ENCODE results near the gene ZSWIM6. TPM values are rescaled to one million over a fixed set of nuclear protein-coding genes. Genes with fewer than 3 reads are reported as not detected.

Gene ZSWIM6
- polyA plus RNA-seq, 2 of the 4 experiments (the other 2 are of a cell fraction): 8.9 to 18.0 TPM

DNA sequence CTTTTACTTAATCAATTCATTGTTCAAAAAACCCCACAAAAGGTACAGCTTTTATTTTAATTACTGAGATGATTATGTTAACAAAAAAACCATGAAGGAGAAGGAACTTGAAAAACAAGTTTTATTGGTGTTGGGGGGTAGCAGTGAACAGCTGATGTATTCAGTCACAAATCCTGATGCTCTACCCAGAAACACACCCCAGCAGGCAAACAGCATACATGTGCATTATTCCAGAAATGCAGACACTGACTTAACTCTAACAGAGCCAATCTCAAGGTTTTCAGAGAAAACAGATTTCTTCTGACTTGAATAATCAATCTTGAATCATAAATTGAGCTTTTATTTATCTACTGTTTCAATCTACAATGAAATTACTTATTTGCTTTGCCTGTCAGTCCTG, 175.2 kb downstream of the ZSWIM6 start (continued):
- TF ChIP-seq NPAS2 (CRISPR knock-in tag; IDR thresholded peaks at IDR 0.05; ENCODE audit: borderline replicate concordance) (no peak), MYC (IDR thresholded peaks at IDR 0.05; ENCODE audit: borderline replicate concordance, low read length) (no peak)

DNA sequence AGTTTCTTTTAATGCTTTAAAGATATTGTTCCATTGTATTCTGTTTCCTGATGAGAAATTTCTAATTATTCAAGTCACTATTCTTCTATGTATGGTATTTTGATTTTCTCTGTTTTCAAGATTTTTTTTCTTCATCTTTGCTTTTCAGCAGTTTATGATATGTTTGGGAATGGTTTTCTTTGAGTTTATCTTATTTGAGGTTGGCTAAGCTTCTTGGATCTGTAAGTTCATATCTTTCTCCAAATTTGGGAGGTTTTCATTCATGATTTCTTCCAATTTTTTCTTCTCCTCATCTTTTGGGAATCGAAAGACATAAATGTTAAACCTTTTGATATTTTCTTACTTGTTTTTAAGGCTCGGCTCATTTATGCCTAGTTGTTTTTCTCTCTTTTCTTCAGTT, 184.9 kb downstream of the ZSWIM6 start:
- peaks cover 15% of the 10 kb centered on the region; the same call in 2 of the 3 replicates for H3K9me3 ChIP-seq
- POLR2A ChIA-PET: no interaction called here
- 97% methylated on average over 2 of the region's 2 CpGs for WGBS (ENCODE audit: missing lambda C conversion rate)
- ATAC-seq (no peak), FAIRE-seq (no peak), DNase-seq (ENCODE audit: low read depth in 1 of 2, low spot score in 1 of 2) (no peak)
- TF ChIP-seq HEYL (CRISPR knock-in tag; IDR thresholded peaks at IDR 0.05) (no peak), HOXA7 (CRISPR knock-in tag; IDR thresholded peaks at IDR 0.05) (no peak), HDAC2 (IDR thresholded peaks at IDR 0.05) (no peak), RARB (CRISPR knock-in tag; IDR thresholded peaks at IDR 0.05) (no peak), ESRRA (IDR thresholded peaks at IDR 0.05; ENCODE audit: borderline replicate concordance, low read length) (no peak), EHMT2 (IDR thresholded peaks at IDR 0.05; ENCODE audit: low read depth) (no peak), NR3C1 (IDR thresholded peaks at IDR 0.05) (no peak), CBX8 (IDR thresholded peaks at IDR 0.05) (no peak)
- TF ChIP-seq, protein P1, sequence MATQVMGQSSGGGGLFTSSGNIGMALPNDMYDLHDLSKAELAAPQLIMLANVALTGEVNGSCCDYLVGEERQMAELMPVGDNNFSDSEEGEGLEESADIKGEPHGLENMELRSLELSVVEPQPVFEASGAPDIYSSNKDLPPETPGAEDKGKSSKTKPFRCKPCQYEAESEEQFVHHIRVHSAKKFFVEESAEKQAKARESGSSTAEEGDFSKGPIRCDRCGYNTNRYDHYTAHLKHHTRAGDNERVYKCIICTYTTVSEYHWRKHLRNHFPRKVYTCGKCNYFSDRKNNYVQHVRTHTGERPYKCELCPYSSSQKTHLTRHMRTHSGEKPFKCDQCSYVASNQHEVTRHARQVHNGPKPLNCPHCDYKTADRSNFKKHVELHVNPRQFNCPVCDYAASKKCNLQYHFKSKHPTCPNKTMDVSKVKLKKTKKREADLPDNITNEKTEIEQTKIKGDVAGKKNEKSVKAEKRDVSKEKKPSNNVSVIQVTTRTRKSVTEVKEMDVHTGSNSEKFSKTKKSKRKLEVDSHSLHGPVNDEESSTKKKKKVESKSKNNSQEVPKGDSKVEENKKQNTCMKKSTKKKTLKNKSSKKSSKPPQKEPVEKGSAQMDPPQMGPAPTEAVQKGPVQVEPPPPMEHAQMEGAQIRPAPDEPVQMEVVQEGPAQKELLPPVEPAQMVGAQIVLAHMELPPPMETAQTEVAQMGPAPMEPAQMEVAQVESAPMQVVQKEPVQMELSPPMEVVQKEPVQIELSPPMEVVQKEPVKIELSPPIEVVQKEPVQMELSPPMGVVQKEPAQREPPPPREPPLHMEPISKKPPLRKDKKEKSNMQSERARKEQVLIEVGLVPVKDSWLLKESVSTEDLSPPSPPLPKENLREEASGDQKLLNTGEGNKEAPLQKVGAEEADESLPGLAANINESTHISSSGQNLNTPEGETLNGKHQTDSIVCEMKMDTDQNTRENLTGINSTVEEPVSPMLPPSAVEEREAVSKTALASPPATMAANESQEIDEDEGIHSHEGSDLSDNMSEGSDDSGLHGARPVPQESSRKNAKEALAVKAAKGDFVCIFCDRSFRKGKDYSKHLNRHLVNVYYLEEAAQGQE (IDR thresholded peaks at IDR 0.05): no peak
- TF ChIP-seq, protein P2, sequence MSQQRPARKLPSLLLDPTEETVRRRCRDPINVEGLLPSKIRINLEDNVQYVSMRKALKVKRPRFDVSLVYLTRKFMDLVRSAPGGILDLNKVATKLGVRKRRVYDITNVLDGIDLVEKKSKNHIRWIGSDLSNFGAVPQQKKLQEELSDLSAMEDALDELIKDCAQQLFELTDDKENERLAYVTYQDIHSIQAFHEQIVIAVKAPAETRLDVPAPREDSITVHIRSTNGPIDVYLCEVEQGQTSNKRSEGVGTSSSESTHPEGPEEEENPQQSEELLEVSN (IDR thresholded peaks at IDR 0.05; ENCODE audit: borderline replicate concordance, low read depth): no peak
- TF ChIP-seq, protein P3, sequence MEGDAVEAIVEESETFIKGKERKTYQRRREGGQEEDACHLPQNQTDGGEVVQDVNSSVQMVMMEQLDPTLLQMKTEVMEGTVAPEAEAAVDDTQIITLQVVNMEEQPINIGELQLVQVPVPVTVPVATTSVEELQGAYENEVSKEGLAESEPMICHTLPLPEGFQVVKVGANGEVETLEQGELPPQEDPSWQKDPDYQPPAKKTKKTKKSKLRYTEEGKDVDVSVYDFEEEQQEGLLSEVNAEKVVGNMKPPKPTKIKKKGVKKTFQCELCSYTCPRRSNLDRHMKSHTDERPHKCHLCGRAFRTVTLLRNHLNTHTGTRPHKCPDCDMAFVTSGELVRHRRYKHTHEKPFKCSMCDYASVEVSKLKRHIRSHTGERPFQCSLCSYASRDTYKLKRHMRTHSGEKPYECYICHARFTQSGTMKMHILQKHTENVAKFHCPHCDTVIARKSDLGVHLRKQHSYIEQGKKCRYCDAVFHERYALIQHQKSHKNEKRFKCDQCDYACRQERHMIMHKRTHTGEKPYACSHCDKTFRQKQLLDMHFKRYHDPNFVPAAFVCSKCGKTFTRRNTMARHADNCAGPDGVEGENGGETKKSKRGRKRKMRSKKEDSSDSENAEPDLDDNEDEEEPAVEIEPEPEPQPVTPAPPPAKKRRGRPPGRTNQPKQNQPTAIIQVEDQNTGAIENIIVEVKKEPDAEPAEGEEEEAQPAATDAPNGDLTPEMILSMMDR (IDR thresholded peaks at IDR 0.05): no peak
- no peak overlapping the region for H3K4me3 ChIP-seq
- H3K27ac ChIP-seq: no peak overlapping the region
- CTCF ChIA-PET: no interaction called here
- H3K4me2 ChIP-seq: no peak overlapping the region
- peaks cover 6% of the 10 kb centered on the region; the same call in 1 of the 3 replicates for H3K4me1 ChIP-seq

DNA sequence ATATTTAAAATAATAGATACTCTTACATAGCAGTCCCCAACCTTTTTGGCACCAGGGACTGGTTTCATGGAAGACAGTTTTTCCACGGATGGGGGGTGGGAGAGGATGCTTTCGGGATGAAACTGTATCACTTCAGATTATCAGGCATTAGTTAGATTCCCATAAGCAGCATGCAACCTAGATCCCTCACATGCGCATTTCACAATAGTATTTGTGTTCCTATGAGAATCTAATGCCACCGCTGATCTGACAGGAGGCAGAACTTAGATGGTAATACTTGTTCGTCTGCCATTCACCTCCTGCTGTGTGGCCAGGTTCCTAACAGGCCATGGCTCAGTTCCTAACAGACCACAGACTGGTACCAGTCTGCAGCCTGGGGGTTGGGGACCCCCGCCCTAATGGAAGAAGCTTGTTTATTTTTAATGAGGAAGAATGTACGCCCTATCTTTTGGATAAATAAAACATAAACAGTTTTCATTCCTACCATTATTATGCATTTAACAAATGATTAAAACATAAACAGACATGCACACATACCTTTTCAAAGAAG, 187.7 kb downstream of the ZSWIM6 start:
- no peak for DNase-seq (ENCODE audit: low read depth in 1 of 2, low spot score in 1 of 2)
- 87% methylated on average over 7 of the region's 7 CpGs for WGBS (ENCODE audit: missing lambda C conversion rate)
- TF ChIP-seq, protein P4, sequence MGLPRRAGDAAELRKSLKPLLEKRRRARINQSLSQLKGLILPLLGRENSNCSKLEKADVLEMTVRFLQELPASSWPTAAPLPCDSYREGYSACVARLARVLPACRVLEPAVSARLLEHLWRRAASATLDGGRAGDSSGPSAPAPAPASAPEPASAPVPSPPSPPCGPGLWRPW (IDR thresholded peaks at IDR 0.05): no peak
- Histone ChIP-seq H3K9me3 (peaks cover 9% of the 10 kb centered on the region; the same call in 1 of the 3 replicates), H3K4me3 (no peak overlapping the region), H3K4me2 (no peak overlapping the region), H3K4me1 (peaks cover 6% of the 10 kb centered on the region; the same call in 1 of the 3 replicates), H3K27ac (no peak overlapping the region)
- CTCF ChIA-PET: no interaction called here
- FAIRE-seq: no peak
- POLR2A ChIA-PET: no interaction called here
- ATAC-seq: no peak

DNA sequence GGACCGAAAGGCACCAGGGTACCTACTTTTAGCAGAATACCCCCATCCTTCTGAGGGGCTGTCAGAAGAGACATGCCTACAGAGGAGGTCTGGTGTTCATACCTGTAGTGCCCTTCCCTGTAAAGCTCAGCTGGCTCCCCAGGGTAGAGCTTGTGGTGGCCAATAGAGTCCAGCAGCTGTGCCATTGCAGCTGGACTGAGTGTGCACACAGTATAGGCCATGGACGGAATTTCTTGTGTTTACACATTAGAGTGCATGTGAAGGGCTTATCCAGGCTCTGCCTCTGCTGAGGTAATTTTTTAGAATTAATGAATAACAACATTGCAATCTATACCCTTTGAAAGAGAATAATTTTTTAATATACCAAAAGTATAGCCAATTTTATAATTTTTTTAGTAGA, 191.0 kb downstream of the ZSWIM6 start:
- no peak overlapping the region for H3K4me3 ChIP-seq
- TF ChIP-seq NR3C1 (IDR thresholded peaks at IDR 0.05) (no peak), GATA3 (IDR thresholded peaks at IDR 0.05; ENCODE audit: borderline replicate concordance) (no peak), POLR2A (IDR thresholded peaks at IDR 0.05; ENCODE audit: low read length) (no peak), BHLHE40 (IDR thresholded peaks at IDR 0.05; ENCODE audit: low read depth, low read length) (no peak), KDM5A (IDR thresholded peaks at IDR 0.05) (no peak), JUN (IDR thresholded peaks at IDR 0.05) (no peak), RFX5 (IDR thresholded peaks at IDR 0.05) (no peak), MYC (IDR thresholded peaks at IDR 0.05; ENCODE audit: borderline replicate concordance, low read length) (no peak), CBX8 (IDR thresholded peaks at IDR 0.05) (no peak), CHD2 (IDR thresholded peaks at IDR 0.05; ENCODE audit: low read length, partially characterized antibody) (no peak)
- TF ChIP-seq, protein P5, sequence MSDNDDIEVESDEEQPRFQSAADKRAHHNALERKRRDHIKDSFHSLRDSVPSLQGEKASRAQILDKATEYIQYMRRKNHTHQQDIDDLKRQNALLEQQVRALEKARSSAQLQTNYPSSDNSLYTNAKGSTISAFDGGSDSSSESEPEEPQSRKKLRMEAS (IDR thresholded peaks at IDR 0.05): no peak
- ChIA-PET POLR2A (no interaction called here), CTCF (no interaction called here)
- ATAC-seq (no peak; a peak in 1 of 6 replicates), DNase-seq (ENCODE audit: low read depth in 1 of 2, low spot score in 1 of 2) (no peak), FAIRE-seq (no peak)
- H3K4me2 ChIP-seq: no peak overlapping the region
- 95% methylated on average over 2 of the region's 2 CpGs for WGBS (ENCODE audit: missing lambda C conversion rate)
- H3K9me3 ChIP-seq: no peaks in the 10 kb centered on the region
- no peak overlapping the region for H3K27ac ChIP-seq
- peaks cover 6% of the 10 kb centered on the region; the same call in 1 of the 3 replicates for H3K4me1 ChIP-seq
